HEK293 (cell line): ENCODE results near the gene ADRA2C.

Source experiments
- HOXA7 ChIP-seq: sonication (generic); formaldehyde crosslinking; IDR thresholded peaks from 2 replicates; pipeline ENCODE4 v1.8.1; 2022; ENCODE audit warnings: missing genetic modification reagents, borderline replicate concordance
- IKZF3 ChIP-seq: fragments of 450-650 bp; IDR thresholded peaks from 2 replicates; pipeline ENCODE4 v1.5.0; 2018; ENCODE audit warnings: missing biosample characterization, mild to moderate bottlenecking, missing genetic modification characterization, moderate library complexity
- SETDB1 ChIP-seq: IDR thresholded peaks from one replicate; pipeline ENCODE4 v1.6.1; 2017; ENCODE audit warnings: mild to moderate bottlenecking, low read length, moderate library complexity, mixed read lengths; ENCODE audit not compliant: insufficient read length
- SP7 ChIP-seq: fragments of 450-650 bp; formaldehyde crosslinking; IDR thresholded peaks from 2 replicates; pipeline ENCODE4 v1.5.1; 2016; ENCODE audit warnings: missing biosample characterization, missing genetic modification characterization
- ZBTB17 ChIP-seq: fragments of 450-650 bp; formaldehyde crosslinking; IDR thresholded peaks from 2 replicates; pipeline ENCODE4 v1.5.1; 2016; ENCODE audit warnings: missing biosample characterization, missing genetic modification characterization
- ZBTB48 ChIP-seq: fragments of 450-650 bp; formaldehyde crosslinking; IDR thresholded peaks from 2 replicates; pipeline ENCODE4 v1.5.1; 2016; ENCODE audit warnings: missing biosample characterization, missing genetic modification characterization
- ZEB2 ChIP-seq: fragments of 450-650 bp; formaldehyde crosslinking; IDR thresholded peaks from 2 replicates; pipeline ENCODE4 v1.5.1; 2016; ENCODE audit warnings: missing biosample characterization, missing genetic modification characterization
- ZNF146 ChIP-seq: fragments of 450-650 bp; formaldehyde crosslinking; IDR thresholded peaks from 2 replicates; pipeline ENCODE4 v1.5.1; 2016; ENCODE audit warnings: missing biosample characterization, missing genetic modification characterization
- ZNF157 ChIP-seq: fragments of 450-650 bp; formaldehyde crosslinking; IDR thresholded peaks from 2 replicates; pipeline ENCODE4 v1.5.1; 2016; ENCODE audit warnings: missing biosample characterization, missing genetic modification characterization
- ZNF221 ChIP-seq: fragments of 450-650 bp; formaldehyde crosslinking; IDR thresholded peaks from 2 replicates; pipeline ENCODE4 v1.5.1; 2017; ENCODE audit warnings: missing biosample characterization, missing genetic modification characterization, borderline replicate concordance
- ZNF311 ChIP-seq: fragments of 450-650 bp; formaldehyde crosslinking; IDR thresholded peaks from 2 replicates; pipeline ENCODE4 v1.5.1; 2017; ENCODE audit warnings: missing biosample characterization, missing genetic modification characterization, borderline replicate concordance
- ZNF416 ChIP-seq: fragments of 450-650 bp; formaldehyde crosslinking; IDR thresholded peaks from 2 replicates; pipeline ENCODE4 v1.5.1; 2016; ENCODE audit warnings: missing biosample characterization, missing genetic modification characterization
- ZNF423 ChIP-seq: fragments of 450-650 bp; formaldehyde crosslinking; IDR thresholded peaks from 2 replicates; pipeline ENCODE4 v1.5.1; 2016; ENCODE audit warnings: missing biosample characterization, missing genetic modification characterization
- ZNF501 ChIP-seq: fragments of 450-650 bp; formaldehyde crosslinking; IDR thresholded peaks from 2 replicates; pipeline ENCODE4 v1.5.1; 2016; ENCODE audit warnings: missing biosample characterization, missing genetic modification characterization
- ZNF560 ChIP-seq: fragments of 450-650 bp; formaldehyde crosslinking; IDR thresholded peaks from 2 replicates; pipeline ENCODE4 v1.5.1; 2017; ENCODE audit warnings: missing biosample characterization, missing genetic modification characterization, borderline replicate concordance
- ZNF600 ChIP-seq: fragments of 450-650 bp; formaldehyde crosslinking; IDR thresholded peaks from 2 replicates; pipeline ENCODE4 v1.5.1; 2016; ENCODE audit warnings: missing biosample characterization, missing genetic modification characterization
- ZNF658 ChIP-seq: fragments of 450-650 bp; formaldehyde crosslinking; IDR thresholded peaks from 2 replicates; pipeline ENCODE4; 2016; ENCODE audit warnings: missing biosample characterization, missing genetic modification characterization
- ZNF677 ChIP-seq: fragments of 450-650 bp; IDR thresholded peaks from 2 replicates; pipeline ENCODE4 v1.5.0; 2018; ENCODE audit warnings: missing biosample characterization, mild to moderate bottlenecking, missing genetic modification characterization, moderate library complexity
- ZNF701 ChIP-seq: fragments of 450-650 bp; formaldehyde crosslinking; IDR thresholded peaks from 2 replicates; pipeline ENCODE4 v1.5.1; 2016; ENCODE audit warnings: missing biosample characterization, missing genetic modification characterization
- ZNF76 ChIP-seq: fragments of 450-650 bp; formaldehyde crosslinking; IDR thresholded peaks from 2 replicates; pipeline ENCODE4; 2016; ENCODE audit warnings: low read depth, missing biosample characterization, missing genetic modification characterization, borderline replicate concordance
- ZNF785 ChIP-seq: fragments of 450-650 bp; formaldehyde crosslinking; IDR thresholded peaks from 2 replicates; pipeline ENCODE4 v1.5.1; 2016; ENCODE audit warnings: missing biosample characterization, missing genetic modification characterization
- ZXDB ChIP-seq: fragments of 450-650 bp; formaldehyde crosslinking; IDR thresholded peaks from 2 replicates; pipeline ENCODE4 v1.5.1; 2016; ENCODE audit warnings: missing biosample characterization, missing genetic modification characterization
- TF ChIP-seq, protein P1 (sequence below): fragments of 450-650 bp; formaldehyde crosslinking; IDR thresholded peaks from 2 replicates; pipeline ENCODE4 v1.5.1; 2016; ENCODE audit warnings: missing biosample characterization, missing genetic modification characterization
- TF ChIP-seq, protein P2 (sequence below): fragments of 450-650 bp; formaldehyde crosslinking; IDR thresholded peaks from 2 replicates; pipeline ENCODE4 v1.5.1; 2016; ENCODE audit warnings: missing biosample characterization, missing genetic modification characterization
- TF ChIP-seq, protein P3 (sequence below): fragments of 450-650 bp; formaldehyde crosslinking; optimal IDR thresholded peaks from 2 replicates; pipeline ENCODE3; 2016; ENCODE audit warnings: missing biosample characterization, mild to moderate bottlenecking, missing genetic modification characterization
- TF ChIP-seq, protein P4 (sequence below): fragments of 450-650 bp; formaldehyde crosslinking; IDR thresholded peaks from 2 replicates; pipeline ENCODE4 v1.5.1; 2017; ENCODE audit warnings: missing biosample characterization, missing genetic modification characterization
- TF ChIP-seq, protein P5 (sequence below): IDR thresholded peaks from 2 replicates; pipeline ENCODE4 v1.6.1; 2011; ENCODE audit warnings: mild to moderate bottlenecking, low read depth, low read length, borderline replicate concordance
- TF ChIP-seq, protein P6 (sequence below): fragments of 450-650 bp; IDR thresholded peaks from 2 replicates; pipeline ENCODE4 v1.5.1; 2018; ENCODE audit warnings: missing biosample characterization, missing genetic modification characterization

The ADRA2C gene

DNA sequence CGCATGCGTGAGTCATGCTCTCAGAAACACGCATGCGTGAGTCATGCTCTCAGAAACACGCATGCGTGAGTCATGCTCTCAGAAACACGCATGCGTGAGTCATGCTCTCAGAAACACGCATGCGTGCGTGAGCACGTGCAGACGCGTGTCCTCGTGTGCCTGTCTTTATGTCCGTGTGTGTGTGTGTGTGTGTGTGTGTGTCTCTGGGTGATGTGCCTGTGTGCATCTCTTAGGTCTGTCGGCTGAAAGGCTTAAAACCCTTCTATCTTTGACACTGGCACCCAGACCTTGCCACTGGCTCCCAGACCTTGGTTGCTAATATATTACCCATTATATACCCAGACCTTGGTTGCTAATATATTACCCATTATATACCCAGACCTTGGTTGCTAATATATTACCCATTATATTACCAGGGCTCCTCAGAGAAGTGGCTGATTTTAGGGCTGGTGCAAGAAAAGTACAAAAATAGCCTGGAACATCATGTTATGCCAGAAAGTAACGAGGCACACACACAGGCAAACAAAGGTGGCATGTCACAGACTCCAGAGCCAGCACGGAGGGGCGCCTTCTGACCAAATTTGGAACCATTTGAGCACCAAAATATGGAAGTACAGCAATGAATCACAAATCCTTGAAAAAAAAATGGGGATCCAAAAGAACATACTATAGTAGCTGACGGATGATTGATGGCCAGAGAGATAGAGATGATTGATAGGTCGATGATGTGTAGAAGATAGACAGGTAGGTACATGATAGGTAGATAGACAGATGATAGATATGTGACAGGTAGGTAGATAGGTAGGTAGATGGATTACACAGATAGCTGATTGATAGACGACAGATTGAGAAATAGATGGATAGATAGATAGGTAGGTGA is 19.2 kb upstream of the ADRA2C start (continued):
- peak; percentile 67 for TF ChIP-seq ZXDB
- TF ChIP-seq ZNF76 (tag by site-specific recombination): 0 out of 2 replicates have a peak, but pooled peaks have one; percentile 31
- TF ChIP-seq, protein P1, sequence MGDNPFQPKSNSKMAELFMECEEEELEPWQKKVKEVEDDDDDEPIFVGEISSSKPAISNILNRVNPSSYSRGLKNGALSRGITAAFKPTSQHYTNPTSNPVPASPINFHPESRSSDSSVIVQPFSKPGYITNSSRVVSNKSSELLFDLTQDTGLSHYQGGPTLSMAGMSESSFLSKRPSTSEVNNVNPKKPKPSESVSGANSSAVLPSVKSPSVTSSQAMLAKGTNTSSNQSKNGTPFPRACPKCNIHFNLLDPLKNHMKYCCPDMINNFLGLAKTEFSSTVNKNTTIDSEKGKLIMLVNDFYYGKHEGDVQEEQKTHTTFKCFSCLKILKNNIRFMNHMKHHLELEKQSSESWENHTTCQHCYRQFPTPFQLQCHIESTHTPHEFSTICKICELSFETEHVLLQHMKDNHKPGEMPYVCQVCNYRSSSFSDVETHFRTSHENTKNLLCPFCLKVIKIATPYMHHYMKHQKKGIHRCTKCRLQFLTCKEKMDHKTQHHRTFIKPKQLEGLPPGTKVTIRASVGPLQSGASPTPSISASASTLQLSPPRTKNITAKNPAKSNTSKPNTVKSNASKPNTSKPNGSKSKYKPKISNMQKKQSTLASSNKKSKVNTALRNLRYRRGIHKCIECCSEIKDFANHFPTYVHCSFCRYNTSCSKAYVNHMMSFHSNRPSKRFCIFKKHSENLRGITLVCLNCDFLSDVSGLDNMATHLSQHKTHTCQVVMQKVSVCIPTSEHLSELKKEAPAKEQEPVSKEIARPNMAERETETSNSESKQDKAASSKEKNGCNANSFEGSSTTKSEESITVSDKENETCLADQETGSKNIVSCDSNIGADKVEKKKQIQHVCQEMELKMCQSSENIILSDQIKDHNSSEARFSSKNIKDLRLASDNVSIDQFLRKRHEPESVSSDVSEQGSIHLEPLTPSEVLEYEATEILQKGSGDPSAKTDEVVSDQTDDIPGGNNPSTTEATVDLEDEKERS: peak; percentile 79; the same call in 1 of the 2 replicates
- TF ChIP-seq ZBTB17 (tag by site-specific recombination): peak; percentile 68
- no peak for TF ChIP-seq ZNF701 (tag by site-specific recombination)
- TF ChIP-seq ZNF600 (tag by site-specific recombination): no peak
- peak; percentile 64 for TF ChIP-seq SETDB1
- TF ChIP-seq, protein P2, sequence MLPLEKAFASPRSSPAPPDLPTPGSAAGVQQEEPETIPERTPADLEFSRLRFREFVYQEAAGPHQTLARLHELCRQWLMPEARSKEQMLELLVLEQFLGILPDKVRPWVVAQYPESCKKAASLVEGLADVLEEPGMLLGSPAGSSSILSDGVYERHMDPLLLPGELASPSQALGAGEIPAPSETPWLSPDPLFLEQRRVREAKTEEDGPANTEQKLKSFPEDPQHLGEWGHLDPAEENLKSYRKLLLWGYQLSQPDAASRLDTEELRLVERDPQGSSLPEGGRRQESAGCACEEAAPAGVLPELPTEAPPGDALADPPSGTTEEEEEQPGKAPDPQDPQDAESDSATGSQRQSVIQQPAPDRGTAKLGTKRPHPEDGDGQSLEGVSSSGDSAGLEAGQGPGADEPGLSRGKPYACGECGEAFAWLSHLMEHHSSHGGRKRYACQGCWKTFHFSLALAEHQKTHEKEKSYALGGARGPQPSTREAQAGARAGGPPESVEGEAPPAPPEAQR (tag by site-specific recombination): peak; percentile 76; the same call in 1 of the 2 replicates
- TF ChIP-seq, protein P3, sequence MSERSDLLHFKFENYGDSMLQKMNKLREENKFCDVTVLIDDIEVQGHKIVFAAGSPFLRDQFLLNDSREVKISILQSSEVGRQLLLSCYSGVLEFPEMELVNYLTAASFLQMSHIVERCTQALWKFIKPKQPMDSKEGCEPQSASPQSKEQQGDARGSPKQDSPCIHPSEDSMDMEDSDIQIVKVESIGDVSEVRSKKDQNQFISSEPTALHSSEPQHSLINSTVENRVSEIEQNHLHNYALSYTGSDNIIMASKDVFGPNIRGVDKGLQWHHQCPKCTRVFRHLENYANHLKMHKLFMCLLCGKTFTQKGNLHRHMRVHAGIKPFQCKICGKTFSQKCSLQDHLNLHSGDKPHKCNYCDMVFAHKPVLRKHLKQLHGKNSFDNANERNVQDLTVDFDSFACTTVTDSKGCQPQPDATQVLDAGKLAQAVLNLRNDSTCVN (tag by site-specific recombination): peak; percentile 76
- TF ChIP-seq HOXA7 (CRISPR knock-in tag): no peak
- TF ChIP-seq ZNF677 (tag by site-specific recombination): no peak
- TF ChIP-seq ZNF785 (tag by site-specific recombination): peak; percentile 85; the same call in 1 of the 2 replicates
- TF ChIP-seq ZNF146 (tag by site-specific recombination): peak; percentile 11; the same call in 1 of the 2 replicates
- TF ChIP-seq, protein P4, sequence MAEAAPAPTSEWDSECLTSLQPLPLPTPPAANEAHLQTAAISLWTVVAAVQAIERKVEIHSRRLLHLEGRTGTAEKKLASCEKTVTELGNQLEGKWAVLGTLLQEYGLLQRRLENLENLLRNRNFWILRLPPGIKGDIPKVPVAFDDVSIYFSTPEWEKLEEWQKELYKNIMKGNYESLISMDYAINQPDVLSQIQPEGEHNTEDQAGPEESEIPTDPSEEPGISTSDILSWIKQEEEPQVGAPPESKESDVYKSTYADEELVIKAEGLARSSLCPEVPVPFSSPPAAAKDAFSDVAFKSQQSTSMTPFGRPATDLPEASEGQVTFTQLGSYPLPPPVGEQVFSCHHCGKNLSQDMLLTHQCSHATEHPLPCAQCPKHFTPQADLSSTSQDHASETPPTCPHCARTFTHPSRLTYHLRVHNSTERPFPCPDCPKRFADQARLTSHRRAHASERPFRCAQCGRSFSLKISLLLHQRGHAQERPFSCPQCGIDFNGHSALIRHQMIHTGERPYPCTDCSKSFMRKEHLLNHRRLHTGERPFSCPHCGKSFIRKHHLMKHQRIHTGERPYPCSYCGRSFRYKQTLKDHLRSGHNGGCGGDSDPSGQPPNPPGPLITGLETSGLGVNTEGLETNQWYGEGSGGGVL: peak; percentile 64
- peak; percentile 69; the same call in 1 of the 2 replicates for TF ChIP-seq ZEB2 (tag by site-specific recombination)
- TF ChIP-seq ZNF157 (tag by site-specific recombination): no peak
- TF ChIP-seq, protein P5, sequence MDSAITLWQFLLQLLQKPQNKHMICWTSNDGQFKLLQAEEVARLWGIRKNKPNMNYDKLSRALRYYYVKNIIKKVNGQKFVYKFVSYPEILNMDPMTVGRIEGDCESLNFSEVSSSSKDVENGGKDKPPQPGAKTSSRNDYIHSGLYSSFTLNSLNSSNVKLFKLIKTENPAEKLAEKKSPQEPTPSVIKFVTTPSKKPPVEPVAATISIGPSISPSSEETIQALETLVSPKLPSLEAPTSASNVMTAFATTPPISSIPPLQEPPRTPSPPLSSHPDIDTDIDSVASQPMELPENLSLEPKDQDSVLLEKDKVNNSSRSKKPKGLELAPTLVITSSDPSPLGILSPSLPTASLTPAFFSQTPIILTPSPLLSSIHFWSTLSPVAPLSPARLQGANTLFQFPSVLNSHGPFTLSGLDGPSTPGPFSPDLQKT: no peak
- no peak for TF ChIP-seq ZNF311 (tag by site-specific recombination)
- 0 out of 2 replicates have a peak, but pooled peaks have one; percentile 23 for TF ChIP-seq ZNF501 (tag by site-specific recombination)
- no peak for TF ChIP-seq IKZF3 (tag by site-specific recombination)
- no peak for TF ChIP-seq ZNF221 (tag by site-specific recombination)
- no peak for TF ChIP-seq ZNF423
- TF ChIP-seq ZNF658 (tag by site-specific recombination): 0 out of 2 replicates have a peak, but pooled peaks have one; percentile 48
- peak; percentile 65; the same call in 1 of the 2 replicates for TF ChIP-seq ZNF416
- TF ChIP-seq, protein P6, sequence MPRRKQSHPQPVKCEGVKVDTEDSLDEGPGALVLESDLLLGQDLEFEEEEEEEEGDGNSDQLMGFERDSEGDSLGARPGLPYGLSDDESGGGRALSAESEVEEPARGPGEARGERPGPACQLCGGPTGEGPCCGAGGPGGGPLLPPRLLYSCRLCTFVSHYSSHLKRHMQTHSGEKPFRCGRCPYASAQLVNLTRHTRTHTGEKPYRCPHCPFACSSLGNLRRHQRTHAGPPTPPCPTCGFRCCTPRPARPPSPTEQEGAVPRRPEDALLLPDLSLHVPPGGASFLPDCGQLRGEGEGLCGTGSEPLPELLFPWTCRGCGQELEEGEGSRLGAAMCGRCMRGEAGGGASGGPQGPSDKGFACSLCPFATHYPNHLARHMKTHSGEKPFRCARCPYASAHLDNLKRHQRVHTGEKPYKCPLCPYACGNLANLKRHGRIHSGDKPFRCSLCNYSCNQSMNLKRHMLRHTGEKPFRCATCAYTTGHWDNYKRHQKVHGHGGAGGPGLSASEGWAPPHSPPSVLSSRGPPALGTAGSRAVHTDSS (tag by site-specific recombination): no peak
- no peak for TF ChIP-seq ZNF560
- TF ChIP-seq ZBTB48: 0 out of 2 replicates have a peak, but pooled peaks have one; percentile 23
- peak; percentile 74 for TF ChIP-seq SP7 (tag by site-specific recombination)
